GM12891 (cell line): Measurements from ENCODE around the gene APBA2.

ENCODE experiments used
- POLR2A ChIP-seq: IDR thresholded peaks from 2 replicates; pipeline ENCODE4 v1.6.1; 2011; ENCODE audit warnings: low read depth, low read length, control low read depth
- POLR2AphosphoS5 ChIP-seq: IDR thresholded peaks from 2 replicates; pipeline ENCODE4 v1.6.1; 2011; ENCODE audit warnings: low read depth, low read length, control low read depth
- SPI1 ChIP-seq: IDR thresholded peaks from 2 replicates; pipeline ENCODE4 v1.6.1; 2011; ENCODE audit warnings: low read depth, low read length, control low read depth
- TAF1 ChIP-seq: IDR thresholded peaks from 2 replicates; pipeline ENCODE4 v1.6.1; 2011; ENCODE audit warnings: low read depth, low read length, control low read depth

DNA sequence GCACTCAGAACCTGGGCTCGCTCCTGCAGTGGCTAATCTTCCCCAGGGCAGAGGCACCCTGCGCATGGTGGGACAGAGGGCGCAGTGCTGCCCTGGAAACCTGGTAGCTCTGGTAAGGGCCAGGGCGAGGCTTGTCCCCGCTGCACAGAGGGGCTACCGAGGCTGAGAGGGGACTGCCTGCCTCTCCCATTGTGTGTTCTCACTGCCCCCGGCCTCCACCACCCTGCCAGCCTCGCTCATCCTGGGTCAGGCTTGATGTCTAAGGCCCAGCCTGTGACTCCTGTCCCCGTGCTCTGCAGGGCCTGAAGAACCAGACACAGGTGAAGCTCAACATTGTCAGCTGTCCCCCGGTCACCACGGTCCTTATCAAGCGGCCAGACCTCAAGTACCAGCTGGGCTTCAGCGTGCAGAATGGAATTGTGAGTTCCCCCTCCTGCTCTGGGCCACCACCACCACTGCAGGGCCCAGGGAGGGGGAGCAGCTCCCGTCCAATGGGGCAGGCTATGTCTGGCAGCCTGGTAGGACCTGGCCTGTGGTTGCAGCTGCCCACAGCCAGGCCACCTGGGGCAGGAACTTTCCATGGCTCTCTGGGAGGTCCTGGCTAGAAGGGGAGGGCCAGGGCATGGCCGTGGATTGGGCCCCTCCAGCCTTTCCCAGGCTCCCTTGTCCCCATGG, 222.3 kb downstream of the APBA2 start:
- TF ChIP-seq POLR2AphosphoS5 (no peak), POLR2A (no peak), TAF1 (no peak), SPI1 (no peak)
